SK-N-SH (cell line): ENCODE measurements around the gene STEAP2.

Experiments used
- CTCF ChIP-seq: fragments of 200-600 bp; sonication (generic); IDR thresholded peaks from 2 replicates; pipeline ENCODE4 v1.6.1; 2017; ENCODE audit warnings: antibody characterized with exemption, mild to moderate bottlenecking, moderate library complexity
- EP300 ChIP-seq, 2 experiments: IDR thresholded peaks; 2 replicates each; pipeline versions ENCODE4 v1.4.0 to v1.6.1; 2012; ENCODE audit warnings: borderline replicate concordance in 1 of 2, low read depth in 1 of 2, low read length in 1 of 2
- GABPA ChIP-seq: IDR thresholded peaks from 2 replicates; pipeline ENCODE4 v1.4.0; 2012; ENCODE audit warnings: low read depth, mild to moderate bottlenecking
- JUND ChIP-seq: IDR thresholded peaks from 2 replicates; pipeline ENCODE4 v1.4.0; 2012
- MAX ChIP-seq: IDR thresholded peaks from 2 replicates; pipeline ENCODE4 v1.4.0; 2012; ENCODE audit warnings: low read depth
- MEF2A ChIP-seq: IDR thresholded peaks from 2 replicates; pipeline ENCODE4 v1.4.0; 2012; ENCODE audit warnings: low read depth, borderline replicate concordance
- MXI1 ChIP-seq: IDR thresholded peaks from 2 replicates; pipeline ENCODE4 v1.6.1; 2012; ENCODE audit warnings: mild to moderate bottlenecking, low read depth, low read length, improper control_type of control experiment
- POLR2AphosphoS5 ChIP-seq: IDR thresholded peaks from 2 replicates; pipeline ENCODE4 v1.6.1; 2012; ENCODE audit warnings: low read depth, low read length
- REST ChIP-seq: IDR thresholded peaks from 2 replicates; pipeline ENCODE4 v1.6.1; 2012; ENCODE audit warnings: mild to moderate bottlenecking, low read depth, low read length, moderate library complexity
- SIN3A ChIP-seq: IDR thresholded peaks from 2 replicates; pipeline ENCODE4 v1.6.1; 2012; ENCODE audit warnings: low read depth, mild to moderate bottlenecking, low read length, moderate library complexity, borderline replicate concordance
- SMC3 ChIP-seq: IDR thresholded peaks from 2 replicates; pipeline ENCODE4 v1.6.1; 2012; ENCODE audit warnings: low read depth, low read length, improper control_type of control experiment
- TAF1 ChIP-seq: IDR thresholded peaks from 2 replicates; pipeline ENCODE4 v1.6.1; 2012; ENCODE audit warnings: low read depth, mild to moderate bottlenecking, low read length, moderate library complexity, borderline replicate concordance
- TCF12 ChIP-seq: IDR thresholded peaks from 2 replicates; pipeline ENCODE4 v1.4.0; 2012

DNA sequence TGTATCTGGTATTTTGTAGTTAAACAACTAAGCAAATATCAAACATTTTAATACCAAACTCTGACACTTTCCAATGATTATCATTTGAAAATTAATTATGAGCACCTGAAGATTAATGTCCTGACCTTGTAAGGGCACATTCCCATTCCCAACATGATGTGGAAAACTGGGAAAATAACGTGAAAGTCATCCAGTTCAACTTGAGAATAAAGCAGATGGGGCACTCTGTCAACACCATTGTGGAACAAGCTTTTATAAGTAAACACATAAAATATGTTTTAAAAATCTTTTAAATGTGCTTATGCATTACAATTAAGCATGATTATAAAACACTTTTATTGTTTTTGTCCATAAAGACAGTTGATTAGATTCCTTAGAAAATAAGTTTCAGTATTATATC lies 14.1 kb downstream of the STEAP2 start:
- TF ChIP-seq MEF2A (no peak), GABPA (no peak), MAX (no peak), POLR2AphosphoS5 (no peak), CTCF (no peak), TAF1 (no peak), EP300 (IDR thresholded peaks at IDR 0.05; ENCODE audit: borderline replicate concordance in 1 of 2, low read depth in 1 of 2, low read length in 1 of 2) (no peak), REST (no peak), SMC3 (no peak), JUND (no peak), SIN3A (no peak), TCF12 (no peak), MXI1 (no peak)
